ENCODE results near the gene GBE1.

Gene GBE1

GRCh38 chr3:81788610-81789009, 27.2 kb upstream of the GBE1 start:
- H3K4me3 ChIP-seq (ENCODE audit: low read depth, low read length), result no peak overlapping the region
- DNase-seq (ENCODE audit: low read depth), result no peak
- TF ChIP-seq MAX (IDR thresholded peaks at IDR 0.05; ENCODE audit: low read depth, low read length), result no peak
- no peak for TF ChIP-seq MYC (IDR thresholded peaks at IDR 0.05; ENCODE audit: low read depth, low read length)
- TF ChIP-seq POLR2A (IDR thresholded peaks at IDR 0.05; ENCODE audit: extremely low read depth, insufficient read length), result no peak
- no peak for TF ChIP-seq CTCF (IDR thresholded peaks at IDR 0.05; ENCODE audit: low read depth, low read length)

- no peak for TF ChIP-seq POLR2A (IDR thresholded peaks at IDR 0.05; ENCODE audit: extremely low read depth, insufficient read length)
- no peak for TF ChIP-seq MYC (IDR thresholded peaks at IDR 0.05; ENCODE audit: low read depth, low read length)
- TF ChIP-seq CTCF (IDR thresholded peaks at IDR 0.05; ENCODE audit: low read depth, low read length), result no peak
- TF ChIP-seq MAX (IDR thresholded peaks at IDR 0.05; ENCODE audit: low read depth, low read length), result no peak
- no peak for DNase-seq (ENCODE audit: low read depth)
- H3K4me3 ChIP-seq (ENCODE audit: low read depth, low read length), result no peak overlapping the region
Observed at GRCh38 chr3:81788044-81788443, 26.6 kb upstream of the GBE1 start.

GRCh38 chr3:81782585-81782984, 21.1 kb upstream of the GBE1 start:
- H3K4me3 ChIP-seq (ENCODE audit: low read depth, low read length), result no peak overlapping the region
- no peak for TF ChIP-seq MAX (IDR thresholded peaks at IDR 0.05; ENCODE audit: low read depth, low read length)
- TF ChIP-seq MYC (IDR thresholded peaks at IDR 0.05; ENCODE audit: low read depth, low read length), result no peak
- TF ChIP-seq CTCF (IDR thresholded peaks at IDR 0.05; ENCODE audit: low read depth, low read length), result no peak
- TF ChIP-seq POLR2A (IDR thresholded peaks at IDR 0.05; ENCODE audit: extremely low read depth, insufficient read length), result no peak
- DNase-seq (ENCODE audit: low read depth), result no peak

- TF ChIP-seq POLR2A (IDR thresholded peaks at IDR 0.05; ENCODE audit: extremely low read depth, insufficient read length) (no peak), MAX (IDR thresholded peaks at IDR 0.05; ENCODE audit: low read depth, low read length) (no peak), MYC (IDR thresholded peaks at IDR 0.05; ENCODE audit: low read depth, low read length) (no peak), CTCF (IDR thresholded peaks at IDR 0.05; ENCODE audit: low read depth, low read length) (no peak)
- no peak for DNase-seq (ENCODE audit: low read depth)
- H3K4me3 ChIP-seq (ENCODE audit: low read depth, low read length), result no peak overlapping the region
Observed at GRCh38 chr3:81778678-81779182, 17.3 kb upstream of the GBE1 start.

- no peak overlapping the region for H3K4me3 ChIP-seq (ENCODE audit: low read depth, low read length)
- no peak for TF ChIP-seq POLR2A (IDR thresholded peaks at IDR 0.05; ENCODE audit: extremely low read depth, insufficient read length)
- no peak for TF ChIP-seq MYC (IDR thresholded peaks at IDR 0.05; ENCODE audit: low read depth, low read length)
- no peak for TF ChIP-seq CTCF (IDR thresholded peaks at IDR 0.05; ENCODE audit: low read depth, low read length)
- TF ChIP-seq MAX (IDR thresholded peaks at IDR 0.05; ENCODE audit: low read depth, low read length), result no peak
- no peak for DNase-seq (ENCODE audit: low read depth)
Observed at GRCh38 chr3:81776643-81777042, 15.2 kb upstream of the GBE1 start.

Measured in NB4 (cell line).